Measurements from ENCODE around the gene RGS11.
"Not testable (repeated sequence)": the region's sequence is repeated elsewhere in the genome, so short reads cannot be mapped to it uniquely, and the experiment has no call there.

Gene RGS11

GRCh38 chr16:269061-269796, 6.5 kb downstream of the RGS11 start:
- DNase-seq (ENCODE audit: low spot score): no peak
- in situ Hi-C loops (cut with MboI; ENCODE audit: low sequenced_read_pairs, unreplicated experiment): no loop called here
- TF ChIP-seq, protein P1, sequence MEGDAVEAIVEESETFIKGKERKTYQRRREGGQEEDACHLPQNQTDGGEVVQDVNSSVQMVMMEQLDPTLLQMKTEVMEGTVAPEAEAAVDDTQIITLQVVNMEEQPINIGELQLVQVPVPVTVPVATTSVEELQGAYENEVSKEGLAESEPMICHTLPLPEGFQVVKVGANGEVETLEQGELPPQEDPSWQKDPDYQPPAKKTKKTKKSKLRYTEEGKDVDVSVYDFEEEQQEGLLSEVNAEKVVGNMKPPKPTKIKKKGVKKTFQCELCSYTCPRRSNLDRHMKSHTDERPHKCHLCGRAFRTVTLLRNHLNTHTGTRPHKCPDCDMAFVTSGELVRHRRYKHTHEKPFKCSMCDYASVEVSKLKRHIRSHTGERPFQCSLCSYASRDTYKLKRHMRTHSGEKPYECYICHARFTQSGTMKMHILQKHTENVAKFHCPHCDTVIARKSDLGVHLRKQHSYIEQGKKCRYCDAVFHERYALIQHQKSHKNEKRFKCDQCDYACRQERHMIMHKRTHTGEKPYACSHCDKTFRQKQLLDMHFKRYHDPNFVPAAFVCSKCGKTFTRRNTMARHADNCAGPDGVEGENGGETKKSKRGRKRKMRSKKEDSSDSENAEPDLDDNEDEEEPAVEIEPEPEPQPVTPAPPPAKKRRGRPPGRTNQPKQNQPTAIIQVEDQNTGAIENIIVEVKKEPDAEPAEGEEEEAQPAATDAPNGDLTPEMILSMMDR (IDR thresholded peaks at IDR 0.05; ENCODE audit: borderline replicate concordance, control extremely low read depth, extremely low read depth, insufficient read depth, missing control alignments): no peak

GRCh38 chr16:268141-269053, 7.3 kb downstream of the RGS11 start:
- no peak for DNase-seq (ENCODE audit: low spot score)
- in situ Hi-C loops (cut with MboI; ENCODE audit: low sequenced_read_pairs, unreplicated experiment): no loop called here
- TF ChIP-seq, protein P1 (IDR thresholded peaks at IDR 0.05; ENCODE audit: borderline replicate concordance, control extremely low read depth, extremely low read depth, insufficient read depth, missing control alignments): no peak

DNA sequence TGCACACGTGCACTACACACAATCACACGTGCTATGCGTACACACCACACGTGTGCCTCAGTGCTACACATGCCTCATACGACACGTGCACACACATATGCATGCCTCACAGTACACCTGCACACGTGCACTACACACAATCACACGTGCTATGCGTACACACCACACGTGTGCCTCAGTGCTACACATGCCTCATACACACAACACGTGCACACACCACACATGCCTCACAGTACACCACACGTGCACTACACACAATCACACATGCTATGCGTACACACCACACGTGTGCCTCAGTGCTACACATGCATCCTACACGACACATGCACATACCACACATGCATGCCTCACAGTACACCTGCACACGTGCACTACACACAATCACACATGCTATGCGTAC, 8.2 kb downstream of the RGS11 start:
- DNase-seq (ENCODE audit: low spot score); in situ Hi-C loops (cut with MboI; ENCODE audit: low sequenced_read_pairs, unreplicated experiment): not testable (repeated sequence)

DNA sequence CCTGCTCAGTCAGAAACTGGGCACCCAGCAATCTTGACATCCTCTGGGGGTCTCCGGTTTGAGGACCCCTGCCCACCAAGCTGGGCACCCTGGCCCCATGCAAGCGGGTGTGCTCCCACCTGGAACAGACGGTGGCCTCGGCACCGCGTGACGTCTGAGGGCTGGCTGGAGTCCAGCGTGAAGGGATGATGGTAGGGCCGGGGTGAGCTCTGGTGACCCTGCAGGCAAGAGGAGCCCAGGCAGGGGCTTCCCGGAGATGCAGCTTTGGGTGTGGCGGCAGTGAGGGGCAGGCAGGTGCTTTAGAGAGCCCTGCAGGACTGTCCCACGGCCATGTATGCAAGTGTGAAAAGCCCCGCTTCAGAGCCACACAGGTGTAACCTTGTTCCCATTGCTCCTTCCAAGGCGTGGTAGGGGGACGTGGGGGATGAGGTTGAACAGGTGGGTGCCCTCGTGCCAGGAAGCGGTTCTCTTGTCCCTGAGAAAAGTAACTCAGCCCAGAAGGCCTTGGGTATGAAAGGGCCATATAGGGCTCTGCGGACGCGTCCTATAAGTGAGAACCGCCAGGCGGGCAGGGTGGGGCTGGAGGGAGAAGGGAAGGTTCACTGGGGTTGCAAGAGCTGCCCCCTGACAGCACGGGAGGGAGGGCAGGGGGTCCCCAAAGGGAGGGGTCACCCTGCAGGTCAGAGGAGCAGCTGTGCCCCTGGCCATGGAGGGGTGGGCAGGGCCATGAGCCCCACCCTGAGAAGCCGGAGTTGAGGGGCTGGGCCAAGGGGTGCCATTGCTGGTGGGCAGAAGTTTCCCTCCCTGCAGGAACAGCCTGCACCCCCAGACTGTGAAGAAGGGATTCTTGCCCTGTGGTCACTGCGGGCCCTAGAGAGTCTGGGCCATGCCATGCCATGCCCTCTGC, 9.2 kb downstream of the RGS11 start:
- TF ChIP-seq, protein P1 (IDR thresholded peaks at IDR 0.05; ENCODE audit: borderline replicate concordance, control extremely low read depth, extremely low read depth, insufficient read depth, missing control alignments): no peak
- in situ Hi-C loops (cut with MboI; ENCODE audit: low sequenced_read_pairs, unreplicated experiment): no loop called here
- no peak for DNase-seq (ENCODE audit: low spot score)

DNA sequence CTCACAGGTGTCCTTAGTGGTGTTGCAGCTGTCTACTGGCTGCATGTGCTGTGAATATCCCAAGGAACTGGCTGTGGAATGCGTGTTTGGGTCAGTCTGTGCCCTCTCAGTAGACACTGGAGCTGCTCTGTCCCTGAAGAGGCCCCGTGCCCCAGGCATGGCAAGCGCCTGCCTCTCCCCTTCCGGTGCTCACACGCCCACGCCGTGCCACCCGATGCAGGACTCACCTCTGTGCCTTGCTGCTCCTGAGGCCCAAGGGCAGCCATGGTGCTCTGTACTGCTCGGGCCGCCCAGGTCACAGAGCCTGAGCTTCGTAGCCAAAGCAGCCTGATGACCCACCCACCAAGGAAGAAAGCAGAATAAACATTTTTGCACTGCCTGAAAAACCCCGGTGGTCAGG, 10.0 kb downstream of the RGS11 start:
- TF ChIP-seq, protein P1 (IDR thresholded peaks at IDR 0.05; ENCODE audit: borderline replicate concordance, control extremely low read depth, extremely low read depth, insufficient read depth, missing control alignments): no peak
- DNase-seq (ENCODE audit: low spot score): no peak
- in situ Hi-C loops (cut with MboI; ENCODE audit: low sequenced_read_pairs, unreplicated experiment): no loop called here

- DNase-seq (ENCODE audit: low spot score): no peak
- in situ Hi-C loops (cut with MboI; ENCODE audit: low sequenced_read_pairs, unreplicated experiment): no loop called here
Observed at GRCh38 chr16:265002-265529, 10.7 kb downstream of the RGS11 start.

More at GRCh38 chr16:265002-265529, 10.7 kb downstream of the RGS11 start:
- TF ChIP-seq, protein P1 (IDR thresholded peaks at IDR 0.05; ENCODE audit: borderline replicate concordance, control extremely low read depth, extremely low read depth, insufficient read depth, missing control alignments): no peak
